HG02571 (cell line): ENCODE data around the gene FOXP1.

Experiments
- ATAC-seq: cut with Tn5 transposase; IDR thresholded peaks from one replicate; pipeline ENCODE4 v1.9.1; 2021; ENCODE audit warnings: mild to moderate bottlenecking, moderate library complexity; ENCODE audit not compliant: unreplicated experiment

The FOXP1 gene

DNA sequence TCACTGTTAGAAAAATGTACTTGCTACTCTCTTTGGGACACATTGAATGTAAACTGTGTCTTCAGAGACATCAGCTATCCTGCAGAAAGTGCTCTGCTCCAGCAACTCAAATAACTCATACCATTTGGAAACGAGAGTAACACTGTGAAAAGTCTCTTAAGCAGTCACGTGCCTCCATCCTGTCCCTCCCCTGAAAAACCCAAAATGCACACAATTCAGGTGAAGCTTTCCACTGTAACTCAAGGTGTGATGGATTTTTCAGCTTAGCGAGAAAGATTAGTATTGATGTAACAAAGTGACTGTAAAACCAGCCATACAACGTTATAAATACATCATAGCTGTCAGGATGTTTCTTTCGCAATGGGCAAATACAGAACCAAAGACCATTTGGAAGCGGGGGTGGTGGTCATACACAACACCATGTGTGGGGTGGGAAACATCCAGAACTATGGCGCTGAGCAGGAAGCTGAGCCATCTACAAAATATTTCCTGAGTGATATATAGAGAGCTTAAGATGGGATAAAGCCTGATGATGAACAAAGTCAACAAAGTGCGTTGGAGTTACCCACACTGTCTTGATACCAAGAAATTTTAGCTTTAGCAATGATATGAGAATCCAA lies 332.3 kb downstream of the FOXP1 start:
- no peak for ATAC-seq

GRCh38 chr3:71250026-71250425 lies 333.5 kb downstream of the FOXP1 start:
- no peak for ATAC-seq

GRCh38 chr3:71247958-71248335 lies 335.6 kb downstream of the FOXP1 start:
- no peak for ATAC-seq

GRCh38 chr3:71247221-71247957 lies 336.1 kb downstream of the FOXP1 start:
- no peak for ATAC-seq

GRCh38 chr3:71245971-71246880 lies 337.3 kb downstream of the FOXP1 start:
- no peak for ATAC-seq

GRCh38 chr3:71244826-71245488 lies 338.6 kb downstream of the FOXP1 start:
- no peak for ATAC-seq

DNA sequence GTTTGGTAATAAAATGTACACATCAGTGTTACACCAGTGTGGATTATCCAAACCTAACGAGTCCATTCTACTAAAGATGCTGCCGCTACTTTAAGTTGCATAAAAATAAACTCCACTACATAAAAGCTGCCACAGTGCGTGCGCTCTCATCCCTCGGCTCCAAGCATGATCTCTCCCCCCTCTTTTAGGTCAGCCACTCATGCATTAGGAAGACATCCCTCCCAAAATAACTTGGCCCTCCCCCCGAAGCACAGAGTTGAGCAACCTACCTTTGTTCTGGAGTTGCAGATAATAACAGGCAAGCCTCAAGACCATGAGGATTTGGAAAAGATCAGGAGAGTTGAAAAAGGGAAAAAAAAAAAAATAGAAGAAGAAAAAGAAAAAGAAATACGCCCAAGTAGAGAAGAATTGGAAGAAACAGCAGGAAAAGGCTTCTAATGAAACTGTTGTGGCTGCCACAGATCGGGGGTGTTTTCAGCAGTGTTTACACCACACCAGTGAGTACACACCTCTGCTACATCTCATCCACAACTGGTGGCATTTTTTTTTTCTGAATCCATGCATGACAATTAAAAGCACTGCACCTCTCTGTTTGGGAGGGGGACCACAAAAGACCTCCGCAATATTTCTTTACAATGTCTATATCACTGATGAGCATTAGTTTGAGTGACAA lies 339.2 kb downstream of the FOXP1 start:
- ATAC-seq, result no peak

GRCh38 chr3:71243229-71243628 lies 340.3 kb downstream of the FOXP1 start:
- no peak for ATAC-seq

- ATAC-seq, result no peak
Observed at GRCh38 chr3:71241981-71242560, 341.5 kb downstream of the FOXP1 start.

DNA sequence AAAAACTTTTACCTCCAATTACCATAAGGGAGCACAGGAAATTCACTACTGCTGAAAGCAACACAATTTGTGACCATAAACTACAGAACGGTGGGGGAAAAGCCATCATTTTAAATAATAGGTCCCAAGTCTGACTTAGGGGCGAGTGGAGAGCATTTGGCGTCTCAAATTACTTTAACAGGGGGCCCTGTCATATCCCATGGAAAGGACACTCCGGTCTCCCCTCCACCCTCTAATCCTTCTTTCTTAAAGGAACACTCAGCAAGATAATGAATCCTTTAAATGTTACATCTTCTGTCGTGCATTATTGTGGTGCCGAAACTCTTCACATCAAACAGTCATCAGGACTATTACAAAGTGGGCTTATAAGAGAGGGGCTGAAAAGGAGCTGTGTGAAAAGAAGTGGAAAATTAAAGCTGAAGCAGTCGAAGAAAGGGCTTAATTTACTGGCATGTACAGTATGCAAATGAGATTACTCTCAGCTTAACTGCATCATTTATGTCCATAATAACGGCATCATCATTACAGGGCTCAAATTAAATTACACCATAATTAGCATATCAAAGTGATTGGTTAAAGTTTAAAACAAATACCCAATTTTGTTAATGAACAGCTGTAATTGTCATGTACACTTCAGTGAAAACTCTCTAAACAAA lies 342.2 kb downstream of the FOXP1 start:
- no peak for ATAC-seq

GRCh38 chr3:71240034-71240433 lies 343.5 kb downstream of the FOXP1 start:
- no peak for ATAC-seq

GRCh38 chr3:71238355-71238757 lies 345.2 kb downstream of the FOXP1 start:
- ATAC-seq, result no peak

DNA sequence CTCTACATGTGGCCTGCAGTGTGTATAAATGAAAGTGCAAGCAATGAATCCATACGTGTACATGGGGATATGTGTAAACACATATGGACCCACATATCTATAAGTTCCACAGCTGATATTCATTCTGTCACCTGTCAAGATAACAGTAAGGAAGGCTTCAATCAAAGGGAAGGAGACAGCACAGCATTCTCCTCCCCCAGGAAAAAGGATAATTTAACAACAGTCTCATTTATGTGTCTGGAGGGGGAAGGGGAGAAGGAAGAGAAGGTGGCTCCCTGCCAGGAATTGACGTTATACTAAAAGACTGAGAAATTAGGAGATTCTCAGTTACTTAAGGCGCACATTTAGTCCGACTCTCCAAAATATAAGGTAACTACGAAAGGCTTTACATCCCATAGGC lies 345.9 kb downstream of the FOXP1 start:
- ATAC-seq, result no peak

GRCh38 chr3:71235846-71236245 lies 347.7 kb downstream of the FOXP1 start:
- ATAC-seq, result no peak

DNA sequence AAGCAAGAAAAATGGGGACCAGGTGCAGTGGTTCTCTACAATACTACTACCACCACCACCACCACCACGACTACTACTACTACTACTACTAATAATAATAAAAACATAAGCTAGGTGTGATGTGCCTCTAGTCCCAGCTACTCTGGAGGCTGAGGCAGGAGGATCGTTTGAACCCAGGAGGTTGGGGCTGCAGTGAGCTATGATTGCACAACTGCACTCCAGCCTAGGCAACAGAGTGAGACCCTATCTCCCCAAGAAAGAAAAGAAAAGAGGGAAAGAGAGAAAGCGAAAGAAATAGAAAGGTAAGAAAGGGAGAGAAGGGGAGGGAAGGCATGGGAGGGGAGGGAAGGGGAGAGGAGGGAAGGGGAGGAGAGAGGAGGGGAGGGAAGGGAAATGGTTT lies 350.6 kb downstream of the FOXP1 start:
- ATAC-seq, result no peak

- no peak for ATAC-seq
Observed at GRCh38 chr3:71232175-71232679, 351.3 kb downstream of the FOXP1 start.

DNA sequence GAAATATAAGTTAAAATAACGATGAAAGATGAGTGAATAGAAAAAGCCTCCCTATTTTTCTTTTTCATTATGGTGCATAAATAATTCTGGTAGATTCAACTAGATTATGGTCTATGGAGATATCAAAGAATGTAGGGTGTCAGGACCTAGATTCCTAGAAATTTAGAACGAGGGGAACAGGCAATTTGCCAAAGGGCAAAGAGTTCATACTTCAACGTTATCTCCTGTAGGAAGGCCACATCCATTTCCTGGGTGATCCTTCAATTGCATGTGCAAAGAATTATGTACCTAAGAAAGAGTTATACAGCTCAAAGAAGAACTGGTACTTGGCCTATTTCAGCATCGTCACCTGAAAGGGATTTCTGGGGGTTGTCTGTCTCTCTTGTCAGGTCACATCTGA lies 351.8 kb downstream of the FOXP1 start:
- no peak for ATAC-seq

DNA sequence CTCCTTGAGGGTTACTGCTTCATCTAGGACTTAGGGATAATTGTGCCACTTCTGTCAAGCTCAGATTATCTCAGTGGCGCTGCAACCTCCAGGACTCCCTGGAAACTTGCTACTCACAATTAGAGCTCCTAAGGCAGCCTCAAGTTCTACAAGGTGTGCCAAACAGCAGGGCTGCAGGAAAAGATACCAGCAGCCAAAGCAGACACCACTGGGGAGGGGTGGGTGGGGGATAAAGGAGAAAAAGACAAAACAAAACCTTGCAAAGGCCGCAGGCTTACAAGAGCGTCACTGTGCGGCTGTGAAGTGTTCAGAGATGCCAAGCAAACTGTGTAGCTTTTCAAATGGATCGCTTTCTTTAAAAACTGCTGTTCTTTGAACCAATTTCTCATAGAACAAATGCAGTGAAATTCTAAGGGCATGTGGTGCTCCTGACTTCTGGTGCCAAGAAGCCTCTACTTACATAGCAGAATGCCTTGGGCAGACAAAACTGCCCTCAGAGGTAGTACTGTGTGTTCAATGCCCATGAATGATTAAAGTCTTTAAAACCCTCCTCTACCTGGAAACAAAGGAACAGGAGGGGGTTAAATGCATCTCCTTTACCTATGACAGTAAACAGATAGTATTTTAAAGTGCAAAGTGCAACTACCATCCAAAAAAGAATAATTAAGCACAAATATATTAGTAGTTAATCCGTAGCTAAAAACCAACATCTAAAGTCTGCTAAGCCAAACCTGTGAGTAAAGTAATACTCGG lies 353.4 kb downstream of the FOXP1 start:
- no peak for ATAC-seq
